GM21390 (cell line): ENCODE measurements around the gene SC5D.
A peak's percentile ranks its signal among the peaks of the same experiment; 100 is the strongest.

Experiments
- ATAC-seq: cut with Tn5 transposase; IDR thresholded peaks from one replicate; pipeline ENCODE4 v1.9.1; 2021; ENCODE audit not compliant: unreplicated experiment

The SC5D gene, protein sequence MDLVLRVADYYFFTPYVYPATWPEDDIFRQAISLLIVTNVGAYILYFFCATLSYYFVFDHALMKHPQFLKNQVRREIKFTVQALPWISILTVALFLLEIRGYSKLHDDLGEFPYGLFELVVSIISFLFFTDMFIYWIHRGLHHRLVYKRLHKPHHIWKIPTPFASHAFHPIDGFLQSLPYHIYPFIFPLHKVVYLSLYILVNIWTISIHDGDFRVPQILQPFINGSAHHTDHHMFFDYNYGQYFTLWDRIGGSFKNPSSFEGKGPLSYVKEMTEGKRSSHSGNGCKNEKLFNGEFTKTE

DNA sequence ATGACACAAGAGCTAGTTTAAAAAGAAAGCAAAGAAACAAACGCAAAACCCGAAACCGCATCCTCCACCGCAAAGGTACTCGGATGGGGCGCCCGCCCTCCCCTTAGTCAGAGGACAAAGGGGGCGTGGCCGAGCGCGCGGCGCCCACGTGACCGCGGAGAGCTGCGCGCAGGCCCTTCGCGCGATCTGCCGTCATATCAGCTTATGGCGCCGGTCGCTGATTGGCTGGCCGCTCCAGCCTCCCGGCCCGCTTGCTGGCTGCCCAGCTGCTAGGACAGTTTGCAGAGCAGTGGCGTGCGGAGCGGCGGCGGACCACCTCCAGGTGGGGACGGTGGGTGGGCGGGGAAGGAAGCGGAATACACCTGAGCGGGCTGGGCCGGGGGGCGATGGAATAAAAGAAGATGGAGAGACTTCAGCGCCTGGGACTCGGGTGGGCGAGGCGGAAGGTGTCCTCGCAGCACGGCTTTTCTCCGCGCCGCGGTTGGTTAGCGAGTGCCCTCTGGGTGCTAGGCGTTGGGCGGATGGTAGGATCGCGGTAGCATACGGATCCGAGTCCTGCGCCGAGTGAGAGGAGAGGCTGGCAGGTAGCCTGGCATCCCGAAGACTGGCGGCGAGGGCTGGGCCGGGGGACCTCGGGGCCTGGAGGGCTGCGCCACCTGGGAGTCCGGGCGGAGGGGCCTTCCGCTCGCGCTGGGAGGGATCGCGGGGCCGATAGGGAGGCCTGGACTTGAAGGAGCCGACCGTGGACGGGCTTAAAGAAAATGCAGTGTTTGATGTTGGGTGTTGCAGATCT, at the start of gene SC5D:
TSS of gene SC5D (plus strand) at position 277 of the 793 bp plus-strand sequence. CDS start 10,605 bp downstream, outside the sequence.
- peak; percentile 94 for ATAC-seq

GRCh38 chr11:121244884-121245283, 47.7 kb upstream of the SC5D start:
- ATAC-seq: no peak

DNA sequence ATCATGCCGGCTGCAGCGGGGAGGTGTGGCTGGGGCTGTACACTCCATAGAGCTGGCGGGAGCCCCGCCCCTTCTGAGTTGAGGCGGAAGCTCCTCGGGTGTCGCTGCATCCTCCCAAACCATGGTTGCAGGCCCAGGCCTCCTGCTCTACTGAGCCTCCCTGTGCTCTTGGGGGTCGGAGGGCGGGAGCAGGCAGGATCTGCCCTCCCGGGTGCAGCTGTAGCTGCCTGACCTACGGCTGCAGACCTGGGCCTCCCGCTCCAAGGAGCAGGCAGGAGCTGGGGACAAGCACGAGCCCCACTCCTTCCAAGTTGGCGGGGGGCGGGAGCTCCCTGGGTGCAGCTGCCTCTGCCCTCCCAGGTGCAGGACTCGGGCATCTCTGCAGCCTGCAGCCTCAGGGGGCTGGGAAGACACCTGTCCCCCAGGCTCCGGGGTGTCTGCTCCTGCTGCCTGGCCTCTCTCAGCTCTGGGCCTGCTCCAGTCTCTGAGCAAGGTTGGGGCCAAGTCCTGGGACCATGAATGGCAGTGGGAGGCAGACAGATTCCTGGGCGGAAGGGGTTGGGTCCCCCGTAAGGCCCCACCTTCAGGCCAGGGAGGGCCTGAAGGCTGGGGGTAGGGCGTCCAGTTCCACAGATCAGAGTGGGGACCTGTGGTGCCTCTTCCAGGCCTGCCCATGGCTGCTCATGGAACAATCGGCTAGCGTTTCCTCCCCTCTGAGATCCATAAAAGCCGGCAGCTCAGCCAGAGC, 46.4 kb upstream of the SC5D start:
- no peak for ATAC-seq

DNA sequence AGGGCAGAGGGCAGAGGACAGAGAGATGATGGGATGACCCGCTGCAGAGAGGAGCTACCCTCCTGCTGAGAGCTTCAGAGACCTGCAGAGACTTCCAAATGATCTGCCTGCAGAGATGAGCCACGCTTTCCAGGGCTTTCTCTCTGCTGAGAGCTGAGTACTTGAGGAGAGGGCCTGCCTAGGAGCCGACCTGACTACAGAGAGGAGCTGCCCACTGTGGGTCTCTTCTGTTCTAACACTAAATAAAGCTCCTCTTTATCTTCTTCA, 45.9 kb upstream of the SC5D start:
- no peak for ATAC-seq

- no peak for ATAC-seq
Measured at GRCh38 chr11:121248496-121248895, 44.1 kb upstream of the SC5D start.

- ATAC-seq: no peak
Measured at GRCh38 chr11:121249039-121249663, 43.4 kb upstream of the SC5D start.

DNA sequence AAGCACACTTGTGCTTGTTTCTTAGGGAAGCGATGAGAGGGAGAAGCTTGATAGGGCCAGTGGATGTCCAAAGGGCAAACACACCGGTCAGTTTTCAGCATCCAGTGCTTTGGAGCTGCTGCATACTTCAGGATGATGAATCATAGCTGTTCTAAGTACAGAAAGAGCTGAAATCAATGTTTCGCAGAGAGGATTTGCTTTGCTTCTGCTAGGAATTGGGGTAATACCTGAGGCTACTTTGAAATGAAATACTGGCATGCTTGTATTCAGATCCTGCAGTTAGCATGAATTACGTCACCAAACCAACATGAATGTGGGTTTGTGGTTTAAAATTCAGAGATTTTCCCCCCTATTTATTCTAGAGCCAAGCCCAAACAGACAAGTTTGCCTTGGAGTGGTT, 41.7 kb upstream of the SC5D start:
- ATAC-seq: no peak

- ATAC-seq: no peak
Measured at GRCh38 chr11:121253951-121254350, 38.6 kb upstream of the SC5D start.

GRCh38 chr11:121254756-121255155, 37.8 kb upstream of the SC5D start:
- ATAC-seq: no peak

DNA sequence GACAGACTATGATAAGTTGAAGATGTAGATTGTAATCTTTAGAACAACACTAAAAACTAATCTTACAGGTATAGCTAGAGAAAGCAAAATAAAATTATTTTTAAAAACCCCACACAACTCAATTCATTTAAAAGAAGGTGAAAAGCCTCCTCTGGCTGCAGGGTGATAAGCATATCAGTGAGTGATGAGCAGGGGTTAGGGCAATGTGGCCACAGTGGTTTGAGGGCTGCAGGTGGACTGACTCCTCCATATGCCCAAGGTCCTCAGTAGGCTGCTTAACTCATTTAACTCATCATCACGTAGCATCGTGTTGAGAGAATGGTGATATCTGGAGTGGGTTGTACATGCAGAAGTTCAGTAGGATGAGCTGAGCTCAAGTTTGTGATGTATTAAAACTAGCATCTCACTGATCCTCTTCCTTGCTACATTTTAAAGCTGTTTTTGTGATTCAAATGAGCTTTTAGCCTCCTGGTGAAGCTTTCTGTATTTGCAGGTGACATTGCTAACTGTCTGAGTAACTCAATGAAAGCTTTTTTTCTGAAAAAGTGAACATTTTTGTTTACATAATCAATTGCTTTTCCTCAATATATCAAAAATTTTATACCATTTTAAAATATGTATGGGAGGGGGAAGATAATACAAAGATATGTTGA, 37.0 kb upstream of the SC5D start:
- no peak for ATAC-seq

- ATAC-seq: no peak
Measured at GRCh38 chr11:121257289-121257688, 35.3 kb upstream of the SC5D start.

GRCh38 chr11:121257976-121258375, 34.6 kb upstream of the SC5D start:
- ATAC-seq: no peak

DNA sequence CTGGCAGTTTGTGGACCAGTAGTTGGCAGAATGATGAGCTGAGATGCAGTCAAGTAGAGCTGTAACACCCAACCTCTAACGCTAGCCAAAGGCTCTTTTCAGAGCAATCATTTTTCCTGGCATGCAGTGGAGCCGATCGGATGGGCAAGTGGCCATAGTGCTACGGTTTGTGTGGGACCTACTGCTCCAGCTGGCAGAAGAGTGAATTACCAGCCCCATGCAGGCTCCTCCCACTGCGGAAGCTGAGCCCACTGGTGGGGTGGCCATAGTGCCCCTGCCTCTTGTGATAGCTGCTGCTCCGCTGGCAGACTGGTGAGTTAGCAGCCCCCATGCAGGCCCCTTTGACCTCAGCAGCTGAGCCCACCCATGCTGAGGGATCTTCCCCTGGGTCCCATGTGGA, 27.0 kb upstream of the SC5D start:
- no peak for ATAC-seq

DNA sequence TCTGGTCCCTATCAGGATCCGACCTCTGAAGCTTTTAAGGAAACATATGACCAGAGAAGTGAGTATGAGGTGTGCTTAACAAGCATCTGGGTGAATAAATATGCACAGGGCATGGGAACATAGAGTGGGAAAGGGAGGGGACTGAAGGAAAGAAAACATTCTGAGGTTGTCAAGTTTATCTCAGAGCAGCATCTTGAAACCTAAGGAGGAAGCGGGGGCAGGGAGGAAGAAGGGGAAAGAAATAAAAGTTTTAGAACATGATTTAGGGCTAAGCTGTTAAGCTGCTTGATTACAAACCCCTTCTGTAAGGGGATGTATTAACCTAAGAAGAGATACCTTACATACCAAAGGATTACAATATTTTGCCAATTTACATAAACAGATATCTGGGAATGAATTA, 24.0 kb upstream of the SC5D start:
- no peak for ATAC-seq

- ATAC-seq: no peak
Measured at GRCh38 chr11:121270001-121270678, 22.4 kb upstream of the SC5D start.

GRCh38 chr11:121274332-121274991, 18.1 kb upstream of the SC5D start:
- ATAC-seq: no peak

DNA sequence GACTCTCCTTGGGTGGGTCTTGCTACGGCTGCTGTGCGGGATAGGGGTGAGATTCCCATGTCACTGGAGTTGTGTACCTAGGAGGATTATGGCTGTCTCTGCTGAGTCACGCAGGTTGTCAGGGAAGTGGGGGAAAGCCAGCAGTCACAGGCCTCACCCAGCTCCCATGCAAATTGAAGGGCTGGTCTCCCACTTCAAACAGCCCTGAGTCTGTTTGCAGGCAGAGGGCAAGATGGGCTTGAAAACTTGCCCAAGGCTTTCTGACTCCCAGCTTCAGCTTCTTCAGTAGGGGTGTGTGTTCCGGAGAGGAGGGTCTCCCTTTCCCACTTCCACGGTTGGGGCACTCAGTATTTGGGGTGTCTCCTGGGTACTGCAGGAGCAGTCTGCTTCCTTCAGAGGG, 10.9 kb upstream of the SC5D start:
- no peak for ATAC-seq

DNA sequence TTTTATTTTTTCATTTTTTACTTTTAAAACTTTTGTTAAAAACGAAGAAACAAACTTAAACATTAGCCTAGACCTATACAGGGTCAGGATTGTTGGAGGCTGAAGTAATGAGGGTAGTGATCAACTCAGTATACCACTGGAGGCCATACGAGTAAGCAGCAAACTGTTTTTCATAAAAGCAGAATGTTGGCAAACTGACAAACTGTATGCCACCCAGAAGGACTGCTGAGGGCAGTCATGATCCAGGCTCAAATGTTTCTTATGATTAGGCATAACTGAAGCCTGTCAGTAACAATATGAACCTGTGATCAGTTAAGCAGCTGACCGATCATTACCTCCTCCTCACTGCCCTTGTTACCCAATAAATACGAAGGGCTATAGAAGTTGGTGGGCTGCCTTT, 10.2 kb upstream of the SC5D start:
- no peak for ATAC-seq

- peak; percentile 97 for ATAC-seq
Measured at GRCh38 chr11:121282886-121283502, 9.6 kb upstream of the SC5D start.

- no peak for ATAC-seq
Measured at GRCh38 chr11:121291319-121291718, 1.3 kb upstream of the SC5D start.
